PC-9 (cell line): ENCODE data around the gene TIFAB. TPM values are rescaled to one million over a fixed set of nuclear protein-coding genes. Genes with fewer than 3 reads are reported as not detected.

Experiments used
- BruUV-seq: library from RNA; stranded (reverse); fragments of 400-500 nt; replicated peaks from 2 replicates; lab custom pipeline; 2021; lab: Mats Ljungman, UMichigan
- CTCF ChIA-PET: fragments of 300-600 bp; sonication (Branson Sonifier 250); formaldehyde crosslinking; loops from one replicate; lab custom pipeline; 2022; ENCODE audit warnings: antibody characterized with exemption; lab: Charles Lee
- POLR2A ChIA-PET: fragments of 300-600 bp; sonication (Branson Sonifier 250); formaldehyde crosslinking; loops from one replicate; lab custom pipeline; 2022; ENCODE audit warnings: antibody characterized with exemption; ENCODE audit not compliant: unreplicated experiment; lab: Charles Lee
- DNase-seq, 2 experiments: peaks; one replicate each; pipeline versions ENCODE4 v3.0.0 to v3.0.0-alpha.2; 2015 to 2022; ENCODE audit warnings: mixed read lengths in 1 of 2
- H2AFZ ChIP-seq: fragments of 200-600 bp; sonication (generic); 2 replicates; pipeline ENCODE4 v1.8.1; 2017; ENCODE audit warnings: antibody characterized with exemption
- H3F3A ChIP-seq: fragments of 200-600 bp; sonication (generic); 2 replicates; pipeline ENCODE4 v1.8.1; 2017; ENCODE audit warnings: antibody characterized with exemption, mild to moderate bottlenecking, low read depth; ENCODE audit not compliant: insufficient read depth
- H3K27ac ChIP-seq: fragments of 200-600 bp; sonication (generic); 2 replicates; pipeline ENCODE4 v1.6.1; 2016; ENCODE audit warnings: mixed run types
- H3K27me3 ChIP-seq: fragments of 200-600 bp; sonication (generic); 2 replicates; pipeline ENCODE4 v1.6.1; 2016; ENCODE audit warnings: low read depth, mixed run types; ENCODE audit not compliant: insufficient read depth
- H3K36me3 ChIP-seq: fragments of 200-600 bp; sonication (generic); 2 replicates; pipeline ENCODE4 v1.6.1; 2016; ENCODE audit warnings: low read depth, mixed run types
- H3K4me1 ChIP-seq: fragments of 200-600 bp; sonication (generic); replicated peaks from 2 replicates; pipeline ENCODE4 v1.6.1; 2016; ENCODE audit warnings: mixed run types; ENCODE audit not compliant: insufficient read depth
- H3K4me2 ChIP-seq: fragments of 200-600 bp; sonication (generic); 2 replicates; pipeline ENCODE4 v1.6.1; 2017; ENCODE audit warnings: mixed run types
- H3K4me3 ChIP-seq: fragments of 200-600 bp; sonication (generic); 2 replicates; pipeline ENCODE4 v1.6.1; 2016; ENCODE audit warnings: mixed run types
- H3K79me2 ChIP-seq: fragments of 200-600 bp; sonication (generic); 2 replicates; pipeline ENCODE4 v1.6.1; 2017; ENCODE audit warnings: low read depth, mixed run types
- H3K9me2 ChIP-seq: fragments of 200-600 bp; sonication (generic); 2 replicates; pipeline ENCODE4 v1.8.1; 2017; ENCODE audit warnings: mild to moderate bottlenecking; ENCODE audit not compliant: insufficient read depth
- H3K9me3 ChIP-seq: fragments of 200-600 bp; sonication (generic); 2 replicates; pipeline ENCODE4 v1.8.1; 2016; ENCODE audit warnings: low read depth; ENCODE audit not compliant: insufficient read depth
- H4K20me1 ChIP-seq: fragments of 200-600 bp; sonication (generic); 2 replicates; pipeline ENCODE4 v1.8.1; 2017; ENCODE audit not compliant: insufficient read depth
- EZH2 ChIP-seq: fragments of 200-600 bp; sonication (generic); IDR thresholded peaks from 2 replicates; pipeline ENCODE4 v1.8.0; 2017; ENCODE audit warnings: antibody characterized with exemption, low read depth
- intact Hi-C: fragments of 100-400 bp; cut with micrococcal nuclease; formaldehyde crosslinking; loops from one replicate; pipeline ENCODE4 v1.10.0; 2022; ENCODE audit not compliant: unreplicated experiment
- total RNA-seq: library from RNA; stranded (reverse); gene quantifications from 2 replicates; pipeline ENCODE4 v1.2.3, GENCODE V29; 2021
- TF ChIP-seq, protein P1 (sequence below): fragments of 200-600 bp; sonication (generic); conservative IDR thresholded peaks from 2 replicates; pipeline ENCODE4 v1.6.1; 2017; ENCODE audit warnings: mixed run types, antibody characterized with exemption, mild to moderate bottlenecking, moderate library complexity

Gene TIFAB
- total RNA-seq, 1 experiment from 2014 or later: not detected

DNA sequence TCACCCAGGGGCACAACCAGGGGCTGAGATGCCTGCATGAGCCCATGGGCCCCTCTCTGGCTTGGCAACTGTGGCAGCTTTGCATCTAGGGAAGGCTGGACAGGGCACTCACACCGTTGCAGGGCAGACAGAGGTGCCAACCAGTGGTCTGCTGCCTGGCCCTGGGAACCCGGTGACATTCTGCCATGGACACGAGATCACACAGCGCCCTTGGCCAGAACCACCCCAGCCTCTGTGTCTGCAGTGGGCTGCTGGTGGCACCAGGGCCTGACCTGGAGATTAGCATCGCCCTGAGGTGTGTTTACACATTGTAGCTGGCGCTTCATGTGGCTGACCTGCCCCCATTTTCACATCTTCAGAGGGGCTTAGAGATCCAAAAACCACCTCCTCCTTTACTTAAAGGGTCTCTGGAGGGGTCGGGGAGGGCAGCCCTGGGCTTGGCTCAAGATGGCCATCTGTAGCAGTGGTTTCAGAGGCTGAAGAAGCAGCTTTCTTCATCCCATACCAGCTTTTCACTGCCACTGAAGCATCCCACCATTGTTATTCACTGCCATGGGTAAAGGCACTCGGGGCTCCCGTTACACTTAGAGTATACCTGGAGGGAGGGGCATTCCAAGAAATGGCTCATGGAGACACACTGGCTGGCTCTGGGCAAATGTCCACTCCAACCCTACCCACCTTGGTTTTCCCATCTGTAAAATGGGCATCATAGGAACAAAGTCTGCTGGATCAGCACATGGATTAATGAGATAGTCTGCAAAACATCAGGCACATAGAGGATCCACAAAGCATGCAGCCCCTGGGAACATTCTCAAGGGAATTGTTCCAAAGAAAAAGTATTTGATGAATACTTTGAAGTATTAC is 16.5 kb downstream of the TIFAB start:
- no peaks in the 10 kb centered on the region for H3K4me1 ChIP-seq
- DNase-seq: no peak
- CTCF ChIA-PET: interaction anchor here (0.7 kb wide), 1 partner anchor 729 kb away, joined by 3 read pairs; no protein-coding TSS in a partner anchor
- peaks cover 47% of the 10 kb centered on the region for H3K27me3 ChIP-seq
- no peaks in the 10 kb centered on the region for H3K9me2 ChIP-seq
- H3F3A ChIP-seq: no peaks in the 10 kb centered on the region
- BruUV-seq: no TSS peak
- no peaks in the 10 kb centered on the region for H3K79me2 ChIP-seq
- H3K9me3 ChIP-seq: no peaks in the 10 kb centered on the region
- no peak for TF ChIP-seq EZH2
- TF ChIP-seq, protein P1, sequence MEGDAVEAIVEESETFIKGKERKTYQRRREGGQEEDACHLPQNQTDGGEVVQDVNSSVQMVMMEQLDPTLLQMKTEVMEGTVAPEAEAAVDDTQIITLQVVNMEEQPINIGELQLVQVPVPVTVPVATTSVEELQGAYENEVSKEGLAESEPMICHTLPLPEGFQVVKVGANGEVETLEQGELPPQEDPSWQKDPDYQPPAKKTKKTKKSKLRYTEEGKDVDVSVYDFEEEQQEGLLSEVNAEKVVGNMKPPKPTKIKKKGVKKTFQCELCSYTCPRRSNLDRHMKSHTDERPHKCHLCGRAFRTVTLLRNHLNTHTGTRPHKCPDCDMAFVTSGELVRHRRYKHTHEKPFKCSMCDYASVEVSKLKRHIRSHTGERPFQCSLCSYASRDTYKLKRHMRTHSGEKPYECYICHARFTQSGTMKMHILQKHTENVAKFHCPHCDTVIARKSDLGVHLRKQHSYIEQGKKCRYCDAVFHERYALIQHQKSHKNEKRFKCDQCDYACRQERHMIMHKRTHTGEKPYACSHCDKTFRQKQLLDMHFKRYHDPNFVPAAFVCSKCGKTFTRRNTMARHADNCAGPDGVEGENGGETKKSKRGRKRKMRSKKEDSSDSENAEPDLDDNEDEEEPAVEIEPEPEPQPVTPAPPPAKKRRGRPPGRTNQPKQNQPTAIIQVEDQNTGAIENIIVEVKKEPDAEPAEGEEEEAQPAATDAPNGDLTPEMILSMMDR: no peak
- intact Hi-C loops: no loop called here
- H4K20me1 ChIP-seq: no peaks in the 10 kb centered on the region
- no peaks in the 10 kb centered on the region for H3K36me3 ChIP-seq
- no peak overlapping the region for H2AFZ ChIP-seq
- POLR2A ChIA-PET: no interaction called here
- no peak overlapping the region for H3K4me2 ChIP-seq
- H3K27ac ChIP-seq: no peak overlapping the region
- no peak overlapping the region for H3K4me3 ChIP-seq

DNA sequence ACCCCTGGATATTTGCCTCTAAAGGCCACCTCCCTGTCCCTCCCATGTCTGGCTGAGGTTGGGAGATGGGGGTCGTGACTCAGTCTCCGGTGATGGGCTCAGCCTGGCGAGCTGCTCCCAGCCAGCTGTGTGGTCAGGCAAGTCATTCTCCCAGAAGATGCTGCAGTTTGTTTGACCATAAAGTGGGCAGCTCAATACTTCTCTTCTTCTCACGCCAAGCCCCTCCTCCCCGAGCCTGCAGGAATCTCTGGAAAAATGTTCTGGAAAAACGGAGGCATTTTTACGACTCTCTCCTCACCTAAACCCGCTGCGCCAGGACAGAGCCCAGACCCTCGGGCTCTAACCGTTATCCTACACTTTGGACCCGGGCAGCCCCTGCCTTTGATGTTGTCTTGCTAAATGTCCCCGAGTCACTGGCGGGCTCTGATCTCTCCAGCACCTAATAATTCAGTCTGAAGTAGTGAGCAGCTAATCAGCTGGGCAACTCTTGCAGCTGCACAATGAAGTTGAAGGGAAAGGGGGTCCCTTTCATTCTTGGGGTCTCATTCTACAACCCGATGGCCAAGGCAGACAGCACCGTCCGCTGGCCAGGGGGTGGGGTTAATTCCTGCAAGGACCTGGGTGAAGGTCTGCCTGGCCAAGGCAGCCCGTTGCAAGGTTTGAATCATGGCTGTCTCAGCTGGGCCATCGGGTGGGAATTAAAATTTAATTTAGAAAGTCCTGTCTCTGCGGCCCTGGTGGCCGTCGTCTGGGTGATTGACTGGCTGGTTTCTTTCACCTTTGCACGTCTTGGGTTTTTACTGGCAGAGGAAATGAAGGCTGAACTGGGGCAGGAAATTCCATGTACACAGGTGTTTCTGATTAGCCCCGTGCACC is 17.3 kb downstream of the TIFAB start:
- Histone ChIP-seq H3K9me2 (no peaks in the 10 kb centered on the region), H3K4me2 (no peak overlapping the region), H3F3A (no peaks in the 10 kb centered on the region), H3K9me3 (no peaks in the 10 kb centered on the region), H3K27me3 (peaks cover 51% of the 10 kb centered on the region), H3K27ac (no peak overlapping the region), H4K20me1 (no peaks in the 10 kb centered on the region), H2AFZ (no peak overlapping the region), H3K36me3 (no peaks in the 10 kb centered on the region), H3K4me3 (no peak overlapping the region), H3K79me2 (no peaks in the 10 kb centered on the region), H3K4me1 (no peaks in the 10 kb centered on the region)
- no TSS peak for BruUV-seq
- DNase-seq: no peak
- TF ChIP-seq, protein P1: no peak
- TF ChIP-seq EZH2: no peak
- POLR2A ChIA-PET: no interaction called here
- intact Hi-C loops: no loop called here
- CTCF ChIA-PET: no interaction called here

DNA sequence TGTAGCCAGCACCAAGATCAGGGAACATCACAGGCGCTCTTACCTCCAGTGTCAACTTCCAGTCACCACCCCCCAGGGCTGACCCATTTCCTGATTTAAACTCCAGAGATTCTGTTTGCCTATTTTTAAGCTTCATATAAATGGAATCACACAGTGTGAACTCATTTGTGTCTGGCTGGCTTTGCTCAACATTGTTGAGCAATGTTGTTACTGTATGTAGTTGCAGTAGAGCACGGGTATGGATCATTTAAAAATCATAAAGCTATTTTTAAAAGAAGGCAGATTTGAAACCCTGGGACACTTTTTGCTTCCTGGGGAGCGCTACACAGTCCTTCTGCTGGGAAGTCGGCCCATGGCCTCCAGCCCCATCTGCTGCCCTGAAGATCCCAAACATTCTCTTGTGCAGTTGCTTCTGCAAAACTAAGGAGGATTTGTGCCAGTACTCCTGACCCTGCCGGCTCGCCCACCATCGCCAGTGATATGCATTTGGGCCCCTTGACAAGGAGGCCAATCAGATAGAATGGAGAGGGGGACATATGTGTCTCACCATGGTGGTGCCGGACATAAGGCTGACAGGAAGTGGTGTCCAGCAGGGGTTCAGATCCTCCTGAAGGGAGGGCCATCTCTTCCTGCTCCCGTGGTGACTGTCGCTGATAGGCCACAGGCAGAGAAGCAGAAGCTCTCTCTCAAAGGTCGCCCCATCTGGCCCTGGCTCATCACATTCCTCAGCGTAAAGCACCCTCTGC is 18.3 kb downstream of the TIFAB start:
- Histone ChIP-seq H3K9me3 (no peaks in the 10 kb centered on the region), H2AFZ (no peak overlapping the region), H3K79me2 (no peaks in the 10 kb centered on the region), H3K4me3 (no peak overlapping the region), H4K20me1 (no peaks in the 10 kb centered on the region), H3K9me2 (no peaks in the 10 kb centered on the region), H3K36me3 (no peaks in the 10 kb centered on the region), H3K4me1 (no peaks in the 10 kb centered on the region), H3F3A (no peaks in the 10 kb centered on the region), H3K4me2 (no peak overlapping the region), H3K27me3 (peaks cover 60% of the 10 kb centered on the region), H3K27ac (no peak overlapping the region)
- ChIA-PET CTCF (no interaction called here), POLR2A (no interaction called here)
- TF ChIP-seq EZH2: no peak
- TF ChIP-seq, protein P1: no peak
- intact Hi-C loops: no loop called here
- no TSS peak for BruUV-seq
- DNase-seq: no peak
